Loucy (cell line): Measurements from ENCODE around the gene ROR1.

Experiments used
- H2AFZ ChIP-seq: fragments of 200-600 bp; sonication (generic); 2 replicates; pipeline ENCODE4 v1.6.0; 2016; ENCODE audit warnings: antibody characterized with exemption, mild to moderate bottlenecking, low read length, moderate library complexity
- H3F3A ChIP-seq: fragments of 200-600 bp; 2 replicates; pipeline ENCODE4 v1.6.0; 2016; ENCODE audit warnings: antibody characterized with exemption, low read depth, mild to moderate bottlenecking
- H3K27me3 ChIP-seq: fragments of 200-600 bp; sonication (generic); 2 replicates; pipeline ENCODE4 v1.6.1; 2014; ENCODE audit warnings: low read length, mild to moderate bottlenecking; ENCODE audit not compliant: insufficient read depth, poor library complexity, severe bottlenecking
- H3K36me3 ChIP-seq: fragments of 200-600 bp; sonication (generic); 2 replicates; pipeline ENCODE4 v1.6.1; 2016; ENCODE audit warnings: low read length; ENCODE audit not compliant: insufficient read depth
- H3K4me1 ChIP-seq: fragments of 200-600 bp; sonication (generic); 2 replicates; pipeline ENCODE4 v1.5.1; 2014; ENCODE audit warnings: low read length, mild to moderate bottlenecking; ENCODE audit not compliant: insufficient read depth, poor library complexity, severe bottlenecking
- H3K4me2 ChIP-seq: fragments of 200-600 bp; sonication (generic); 2 replicates; pipeline ENCODE4 v1.6.0; 2014; ENCODE audit warnings: antibody characterized with exemption, low read length, low read depth, mild to moderate bottlenecking; ENCODE audit not compliant: poor library complexity, severe bottlenecking
- H3K4me3 ChIP-seq: fragments of 200-600 bp; sonication (generic); 2 replicates; pipeline ENCODE4 v1.5.1; 2014; ENCODE audit warnings: low read length, mild to moderate bottlenecking, mixed read lengths; ENCODE audit not compliant: poor library complexity, severe bottlenecking
- H3K79me2 ChIP-seq: fragments of 200-600 bp; sonication (generic); 2 replicates; pipeline ENCODE4 v1.6.1; 2014; ENCODE audit warnings: low read length; ENCODE audit not compliant: insufficient read depth
- H3K9ac ChIP-seq: fragments of 200-600 bp; sonication (generic); 2 replicates; pipeline ENCODE4 v1.6.0; 2014; ENCODE audit warnings: mild to moderate bottlenecking, low read depth, low read length, moderate library complexity; ENCODE audit not compliant: poor library complexity, severe bottlenecking
- H3K9me2 ChIP-seq: fragments of 200-600 bp; sonication (generic); replicated peaks from 2 replicates; pipeline ENCODE4 v1.6.1; 2016; ENCODE audit warnings: low read depth, low read length, mixed read lengths
- H3K9me3 ChIP-seq: fragments of 200-600 bp; sonication (generic); 2 replicates; pipeline ENCODE4 v1.6.1; 2014; ENCODE audit warnings: mild to moderate bottlenecking, antibody characterized with exemption, low read length, low read depth; ENCODE audit not compliant: insufficient read depth
- H4K20me1 ChIP-seq: fragments of 200-600 bp; sonication (generic); 2 replicates; pipeline ENCODE4 v1.6.0; 2014; ENCODE audit warnings: antibody characterized with exemption, low read length, mild to moderate bottlenecking; ENCODE audit not compliant: insufficient read depth, poor library complexity, severe bottlenecking
- EZH2phosphoT487 ChIP-seq: fragments of 200-600 bp; IDR thresholded peaks from 2 replicates; pipeline ENCODE4 v1.6.1; 2018; ENCODE audit warnings: antibody characterized with exemption, mild to moderate bottlenecking, moderate library complexity, borderline replicate concordance
- TF ChIP-seq, protein P1 (sequence below): fragments of 200-600 bp; sonication (generic); conservative IDR thresholded peaks from 2 replicates; pipeline ENCODE4 v1.5.1; 2014; ENCODE audit warnings: mild to moderate bottlenecking, antibody characterized with exemption, low read length

The ROR1 gene

DNA sequence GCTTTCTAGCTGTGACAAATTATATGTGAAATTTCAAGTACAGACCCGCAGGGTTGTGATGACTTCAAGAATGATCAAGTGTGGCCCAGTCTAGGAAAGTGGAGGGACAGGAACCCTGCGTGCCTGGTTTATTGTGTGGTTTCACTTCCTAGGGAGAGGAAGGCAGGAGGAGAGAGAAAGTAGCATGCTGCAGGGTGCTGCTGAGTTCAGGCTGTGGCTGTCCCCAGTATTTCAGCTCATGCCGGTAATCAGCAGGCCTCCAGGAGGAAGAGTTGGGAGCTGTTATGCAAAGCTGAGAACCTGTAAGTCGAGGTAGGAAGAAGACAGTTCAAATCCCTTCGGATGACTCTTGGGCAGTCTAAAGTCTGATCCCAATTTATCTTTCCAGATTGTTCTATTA lies 140.4 kb downstream of the ROR1 start:
- Histone ChIP-seq H3K79me2 (no peaks in the 10 kb centered on the region), H3K4me1 (peaks cover 3% of the 10 kb centered on the region), H3K9me3 (no peaks in the 10 kb centered on the region), H2AFZ (no peak overlapping the region), H3K4me2 (no peak overlapping the region), H3K27me3 (no peaks in the 10 kb centered on the region), H3K4me3 (no peak overlapping the region), H3K9me2 (no peaks in the 10 kb centered on the region), H3K9ac (no peak overlapping the region), H4K20me1 (no peaks in the 10 kb centered on the region), H3F3A (no peaks in the 10 kb centered on the region), H3K36me3 (no peaks in the 10 kb centered on the region)
- TF ChIP-seq, protein P1, sequence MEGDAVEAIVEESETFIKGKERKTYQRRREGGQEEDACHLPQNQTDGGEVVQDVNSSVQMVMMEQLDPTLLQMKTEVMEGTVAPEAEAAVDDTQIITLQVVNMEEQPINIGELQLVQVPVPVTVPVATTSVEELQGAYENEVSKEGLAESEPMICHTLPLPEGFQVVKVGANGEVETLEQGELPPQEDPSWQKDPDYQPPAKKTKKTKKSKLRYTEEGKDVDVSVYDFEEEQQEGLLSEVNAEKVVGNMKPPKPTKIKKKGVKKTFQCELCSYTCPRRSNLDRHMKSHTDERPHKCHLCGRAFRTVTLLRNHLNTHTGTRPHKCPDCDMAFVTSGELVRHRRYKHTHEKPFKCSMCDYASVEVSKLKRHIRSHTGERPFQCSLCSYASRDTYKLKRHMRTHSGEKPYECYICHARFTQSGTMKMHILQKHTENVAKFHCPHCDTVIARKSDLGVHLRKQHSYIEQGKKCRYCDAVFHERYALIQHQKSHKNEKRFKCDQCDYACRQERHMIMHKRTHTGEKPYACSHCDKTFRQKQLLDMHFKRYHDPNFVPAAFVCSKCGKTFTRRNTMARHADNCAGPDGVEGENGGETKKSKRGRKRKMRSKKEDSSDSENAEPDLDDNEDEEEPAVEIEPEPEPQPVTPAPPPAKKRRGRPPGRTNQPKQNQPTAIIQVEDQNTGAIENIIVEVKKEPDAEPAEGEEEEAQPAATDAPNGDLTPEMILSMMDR = no peak
- no peak for TF ChIP-seq EZH2phosphoT487

DNA sequence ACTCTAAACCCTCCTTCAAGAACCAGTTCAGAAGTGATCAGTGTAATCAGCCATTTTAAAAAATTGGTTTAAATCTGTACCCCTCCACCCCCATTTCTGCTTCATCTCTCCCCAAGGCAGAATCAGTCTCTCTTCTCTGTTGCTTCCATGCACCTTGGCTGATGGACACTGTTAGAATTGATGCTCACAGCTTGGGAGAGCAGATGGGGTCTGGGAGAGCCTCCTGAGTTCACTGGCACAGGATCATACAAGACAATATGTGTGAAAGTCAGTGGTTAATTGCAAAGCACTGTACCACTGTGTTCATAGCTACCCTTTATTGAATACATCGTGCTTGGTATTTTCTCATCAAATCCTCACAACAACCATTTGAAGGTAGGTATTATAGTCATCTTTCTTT lies 140.9 kb downstream of the ROR1 start:
- no peaks in the 10 kb centered on the region for H3K9me2 ChIP-seq
- no peaks in the 10 kb centered on the region for H4K20me1 ChIP-seq
- no peak overlapping the region for H3K9ac ChIP-seq
- H3F3A ChIP-seq = no peaks in the 10 kb centered on the region
- H3K79me2 ChIP-seq = no peaks in the 10 kb centered on the region
- no peaks in the 10 kb centered on the region for H3K36me3 ChIP-seq
- TF ChIP-seq, protein P1 = no peak
- no peak for TF ChIP-seq EZH2phosphoT487
- no peaks in the 10 kb centered on the region for H3K27me3 ChIP-seq
- no peak overlapping the region for H3K4me2 ChIP-seq
- no peak overlapping the region for H3K4me3 ChIP-seq
- H2AFZ ChIP-seq = no peak overlapping the region
- H3K9me3 ChIP-seq = no peaks in the 10 kb centered on the region
- peaks cover 3% of the 10 kb centered on the region for H3K4me1 ChIP-seq

DNA sequence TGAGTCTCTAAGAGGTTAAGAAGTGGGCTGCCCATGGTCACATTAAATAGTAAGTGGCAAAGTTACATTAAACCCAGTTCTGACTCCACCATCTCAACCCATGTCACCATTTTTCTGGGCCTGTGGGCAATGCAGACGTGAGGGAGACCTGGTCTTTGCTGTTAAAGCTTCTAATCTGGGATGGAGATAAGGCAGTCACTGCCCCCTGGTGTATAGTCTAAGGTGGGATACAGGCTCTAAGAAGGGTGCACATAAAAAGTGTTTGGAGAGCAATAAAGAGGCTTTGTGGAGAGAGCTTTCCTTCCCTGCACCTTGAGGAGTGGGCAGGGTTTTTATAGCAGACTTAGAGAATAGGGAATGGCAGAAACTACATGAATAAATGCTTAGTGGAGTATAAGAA lies 141.3 kb downstream of the ROR1 start:
- no peaks in the 10 kb centered on the region for H3F3A ChIP-seq
- H3K79me2 ChIP-seq = no peaks in the 10 kb centered on the region
- H3K4me3 ChIP-seq = no peak overlapping the region
- no peak overlapping the region for H3K4me2 ChIP-seq
- no peaks in the 10 kb centered on the region for H3K36me3 ChIP-seq
- H3K27me3 ChIP-seq = no peaks in the 10 kb centered on the region
- peaks cover 3% of the 10 kb centered on the region for H3K4me1 ChIP-seq
- H3K9ac ChIP-seq = no peak overlapping the region
- TF ChIP-seq EZH2phosphoT487 = no peak
- TF ChIP-seq, protein P1 = peak; percentile 72
- no peaks in the 10 kb centered on the region for H4K20me1 ChIP-seq
- H3K9me2 ChIP-seq = no peaks in the 10 kb centered on the region
- no peaks in the 10 kb centered on the region for H3K9me3 ChIP-seq
- no peak overlapping the region for H2AFZ ChIP-seq
